Panc1 (cell line): ENCODE results near the gene NCS1.

ENCODE experiments used
- POLR2AphosphoS5 ChIP-seq: IDR thresholded peaks from 2 replicates; pipeline ENCODE4 v1.6.1; 2012; ENCODE audit warnings: mild to moderate bottlenecking, low read depth, low read length, moderate library complexity
- SIN3A ChIP-seq: IDR thresholded peaks from 2 replicates; pipeline ENCODE4 v1.6.1; 2012; ENCODE audit warnings: low read depth, mild to moderate bottlenecking, low read length, moderate library complexity, borderline replicate concordance; ENCODE audit not compliant: insufficient read depth
- TCF7L2 ChIP-seq: IDR thresholded peaks from 2 replicates; pipeline ENCODE4 v1.6.1; 2011; ENCODE audit warnings: mild to moderate bottlenecking, low read depth, low read length, inconsistent platforms
- TF ChIP-seq, protein P1 (sequence below), 2 experiments: IDR thresholded peaks; 2 replicates each; pipeline ENCODE4 v1.6.1; 2011 to 2012; ENCODE audit warnings: low read depth in 2 of 2, control low read depth in 1 of 2, low read length in 1 of 2, mild to moderate bottlenecking in 1 of 2, moderate library complexity in 1 of 2; ENCODE audit not compliant: insufficient read depth in 1 of 2
- TF ChIP-seq, protein P2 (sequence below): fragments of 450-650 bp; IDR thresholded peaks from 2 replicates; pipeline ENCODE4 v1.5.1; 2017; ENCODE audit warnings: mild to moderate bottlenecking

DNA sequence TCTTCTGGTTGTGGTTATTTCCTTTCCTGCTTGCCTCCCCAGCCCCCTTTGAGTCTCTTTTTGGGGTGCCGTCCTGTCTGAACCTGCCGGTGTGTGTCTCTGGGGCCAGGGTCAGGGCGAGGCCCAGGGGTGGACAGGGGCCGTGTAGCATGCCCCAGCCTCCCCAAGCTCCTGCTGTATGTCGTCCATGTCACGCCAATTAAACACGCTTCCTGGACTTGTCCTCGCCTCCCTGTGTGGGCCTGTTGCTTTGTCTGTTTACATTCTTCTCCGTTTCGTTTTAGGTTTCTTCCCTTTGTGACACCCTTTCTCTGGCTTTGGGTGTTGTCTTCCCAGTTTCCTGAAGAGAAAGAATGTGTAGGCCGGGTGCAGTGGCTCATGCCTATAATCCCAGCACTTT is 64.9 kb downstream of the NCS1 start:
- TF ChIP-seq, protein P1, sequence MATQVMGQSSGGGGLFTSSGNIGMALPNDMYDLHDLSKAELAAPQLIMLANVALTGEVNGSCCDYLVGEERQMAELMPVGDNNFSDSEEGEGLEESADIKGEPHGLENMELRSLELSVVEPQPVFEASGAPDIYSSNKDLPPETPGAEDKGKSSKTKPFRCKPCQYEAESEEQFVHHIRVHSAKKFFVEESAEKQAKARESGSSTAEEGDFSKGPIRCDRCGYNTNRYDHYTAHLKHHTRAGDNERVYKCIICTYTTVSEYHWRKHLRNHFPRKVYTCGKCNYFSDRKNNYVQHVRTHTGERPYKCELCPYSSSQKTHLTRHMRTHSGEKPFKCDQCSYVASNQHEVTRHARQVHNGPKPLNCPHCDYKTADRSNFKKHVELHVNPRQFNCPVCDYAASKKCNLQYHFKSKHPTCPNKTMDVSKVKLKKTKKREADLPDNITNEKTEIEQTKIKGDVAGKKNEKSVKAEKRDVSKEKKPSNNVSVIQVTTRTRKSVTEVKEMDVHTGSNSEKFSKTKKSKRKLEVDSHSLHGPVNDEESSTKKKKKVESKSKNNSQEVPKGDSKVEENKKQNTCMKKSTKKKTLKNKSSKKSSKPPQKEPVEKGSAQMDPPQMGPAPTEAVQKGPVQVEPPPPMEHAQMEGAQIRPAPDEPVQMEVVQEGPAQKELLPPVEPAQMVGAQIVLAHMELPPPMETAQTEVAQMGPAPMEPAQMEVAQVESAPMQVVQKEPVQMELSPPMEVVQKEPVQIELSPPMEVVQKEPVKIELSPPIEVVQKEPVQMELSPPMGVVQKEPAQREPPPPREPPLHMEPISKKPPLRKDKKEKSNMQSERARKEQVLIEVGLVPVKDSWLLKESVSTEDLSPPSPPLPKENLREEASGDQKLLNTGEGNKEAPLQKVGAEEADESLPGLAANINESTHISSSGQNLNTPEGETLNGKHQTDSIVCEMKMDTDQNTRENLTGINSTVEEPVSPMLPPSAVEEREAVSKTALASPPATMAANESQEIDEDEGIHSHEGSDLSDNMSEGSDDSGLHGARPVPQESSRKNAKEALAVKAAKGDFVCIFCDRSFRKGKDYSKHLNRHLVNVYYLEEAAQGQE (IDR thresholded peaks at IDR 0.05; ENCODE audit: insufficient read depth in 1 of 2, low read depth in 2 of 2, low read length in 1 of 2) = no peak
- TF ChIP-seq, protein P2, sequence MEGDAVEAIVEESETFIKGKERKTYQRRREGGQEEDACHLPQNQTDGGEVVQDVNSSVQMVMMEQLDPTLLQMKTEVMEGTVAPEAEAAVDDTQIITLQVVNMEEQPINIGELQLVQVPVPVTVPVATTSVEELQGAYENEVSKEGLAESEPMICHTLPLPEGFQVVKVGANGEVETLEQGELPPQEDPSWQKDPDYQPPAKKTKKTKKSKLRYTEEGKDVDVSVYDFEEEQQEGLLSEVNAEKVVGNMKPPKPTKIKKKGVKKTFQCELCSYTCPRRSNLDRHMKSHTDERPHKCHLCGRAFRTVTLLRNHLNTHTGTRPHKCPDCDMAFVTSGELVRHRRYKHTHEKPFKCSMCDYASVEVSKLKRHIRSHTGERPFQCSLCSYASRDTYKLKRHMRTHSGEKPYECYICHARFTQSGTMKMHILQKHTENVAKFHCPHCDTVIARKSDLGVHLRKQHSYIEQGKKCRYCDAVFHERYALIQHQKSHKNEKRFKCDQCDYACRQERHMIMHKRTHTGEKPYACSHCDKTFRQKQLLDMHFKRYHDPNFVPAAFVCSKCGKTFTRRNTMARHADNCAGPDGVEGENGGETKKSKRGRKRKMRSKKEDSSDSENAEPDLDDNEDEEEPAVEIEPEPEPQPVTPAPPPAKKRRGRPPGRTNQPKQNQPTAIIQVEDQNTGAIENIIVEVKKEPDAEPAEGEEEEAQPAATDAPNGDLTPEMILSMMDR = no peak
- TF ChIP-seq POLR2AphosphoS5 (no peak), TCF7L2 (no peak), SIN3A (no peak)
